Activated CD8-positive, alpha-beta memory T cell treated with anti-CD3 and anti-CD28 coated beads for 4 hours (primary cell): ENCODE results near the gene PTPN3.
"Not testable (repeated sequence)": the region's sequence is repeated elsewhere in the genome, so short reads cannot be mapped to it uniquely, and the experiment has no call there.

Experiments
- DNase-seq, 2 donors: peaks; one replicate each; pipeline ENCODE4 v3.0.0-alpha.2; 2020; ENCODE audit warnings: low read depth in 2 of 2

Gene PTPN3, protein sequence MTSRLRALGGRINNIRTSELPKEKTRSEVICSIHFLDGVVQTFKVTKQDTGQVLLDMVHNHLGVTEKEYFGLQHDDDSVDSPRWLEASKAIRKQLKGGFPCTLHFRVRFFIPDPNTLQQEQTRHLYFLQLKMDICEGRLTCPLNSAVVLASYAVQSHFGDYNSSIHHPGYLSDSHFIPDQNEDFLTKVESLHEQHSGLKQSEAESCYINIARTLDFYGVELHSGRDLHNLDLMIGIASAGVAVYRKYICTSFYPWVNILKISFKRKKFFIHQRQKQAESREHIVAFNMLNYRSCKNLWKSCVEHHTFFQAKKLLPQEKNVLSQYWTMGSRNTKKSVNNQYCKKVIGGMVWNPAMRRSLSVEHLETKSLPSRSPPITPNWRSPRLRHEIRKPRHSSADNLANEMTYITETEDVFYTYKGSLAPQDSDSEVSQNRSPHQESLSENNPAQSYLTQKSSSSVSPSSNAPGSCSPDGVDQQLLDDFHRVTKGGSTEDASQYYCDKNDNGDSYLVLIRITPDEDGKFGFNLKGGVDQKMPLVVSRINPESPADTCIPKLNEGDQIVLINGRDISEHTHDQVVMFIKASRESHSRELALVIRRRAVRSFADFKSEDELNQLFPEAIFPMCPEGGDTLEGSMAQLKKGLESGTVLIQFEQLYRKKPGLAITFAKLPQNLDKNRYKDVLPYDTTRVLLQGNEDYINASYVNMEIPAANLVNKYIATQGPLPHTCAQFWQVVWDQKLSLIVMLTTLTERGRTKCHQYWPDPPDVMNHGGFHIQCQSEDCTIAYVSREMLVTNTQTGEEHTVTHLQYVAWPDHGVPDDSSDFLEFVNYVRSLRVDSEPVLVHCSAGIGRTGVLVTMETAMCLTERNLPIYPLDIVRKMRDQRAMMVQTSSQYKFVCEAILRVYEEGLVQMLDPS

DNA sequence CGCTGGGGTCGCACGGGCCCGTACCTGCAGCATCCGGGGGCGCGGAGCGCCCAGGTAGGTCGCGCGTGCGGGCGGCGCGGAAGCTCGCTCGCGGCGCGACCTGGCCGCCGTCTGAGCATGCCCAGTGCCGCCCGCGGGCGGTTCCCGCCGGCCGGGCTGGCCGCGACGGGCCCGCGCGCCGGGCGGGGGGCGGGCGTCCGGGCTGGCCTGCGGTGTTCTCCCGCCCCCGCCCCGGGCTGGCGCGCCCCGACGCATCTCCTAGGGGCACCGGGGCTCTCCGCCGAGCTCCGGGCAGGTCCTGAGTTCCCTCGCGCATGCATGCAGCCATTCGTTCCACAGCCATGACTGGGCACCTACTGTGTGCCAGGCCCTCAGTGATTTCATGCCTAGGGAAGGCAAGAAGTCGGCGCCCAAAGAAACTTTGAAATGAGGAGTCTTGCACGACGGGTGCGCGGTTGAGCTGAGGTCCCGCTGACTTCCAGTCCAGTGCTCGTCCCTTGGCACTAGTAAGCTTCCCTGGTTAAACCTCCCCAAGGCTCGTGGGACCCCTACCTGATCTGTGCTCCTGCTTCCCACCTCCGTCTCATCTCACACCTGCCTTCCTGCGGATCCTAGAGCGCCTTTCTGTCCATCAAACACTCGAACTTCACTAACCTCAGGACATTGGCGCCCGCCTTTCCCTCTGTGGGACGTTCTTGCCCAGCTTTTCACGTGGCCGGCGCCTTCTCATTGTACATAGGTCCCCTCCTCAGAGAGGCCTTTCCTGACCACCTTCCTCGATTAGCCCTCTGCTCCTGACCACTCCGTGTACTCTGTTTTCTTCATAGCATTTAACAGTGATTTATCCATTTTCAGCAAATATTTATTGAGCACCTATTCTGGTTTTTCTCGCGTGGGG is at the start of gene PTPN3:
Gene PTPN3 (minus strand): TSS at position 113 of the 898 bp plus-strand sequence. CDS start 34,873 bp downstream, outside the sequence.
- DNase-seq, result no peak

DNA sequence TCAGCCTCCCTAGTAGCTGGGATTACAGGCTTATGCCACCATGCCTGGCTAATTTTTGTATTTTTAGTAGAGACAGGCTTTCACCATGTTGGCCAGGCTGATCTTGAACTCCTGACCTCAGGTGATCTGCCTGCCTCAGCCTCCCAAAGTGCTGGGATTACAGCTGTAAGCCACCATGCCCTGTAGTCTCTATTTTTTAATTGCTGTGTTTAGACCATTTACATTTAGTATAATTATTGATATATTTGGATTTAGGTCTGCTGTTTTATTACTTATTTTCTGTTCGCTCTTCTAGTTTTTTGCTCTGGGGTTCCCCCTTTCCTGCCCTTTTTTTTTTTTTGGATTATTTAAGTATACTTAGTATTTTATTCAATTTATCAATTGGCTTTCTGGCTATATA is 46.8 kb upstream of the PTPN3 start:
- not testable (repeated sequence) for DNase-seq

- no peak for DNase-seq
These were observed 44.8 kb upstream of the PTPN3 start for GRCh38 chr9:109542922-109543321.

- no peak for DNase-seq
These were observed 40.2 kb upstream of the PTPN3 start for GRCh38 chr9:109538346-109538745.

GRCh38 chr9:109537288-109537687 is 39.2 kb upstream of the PTPN3 start:
- no peak for DNase-seq

DNA sequence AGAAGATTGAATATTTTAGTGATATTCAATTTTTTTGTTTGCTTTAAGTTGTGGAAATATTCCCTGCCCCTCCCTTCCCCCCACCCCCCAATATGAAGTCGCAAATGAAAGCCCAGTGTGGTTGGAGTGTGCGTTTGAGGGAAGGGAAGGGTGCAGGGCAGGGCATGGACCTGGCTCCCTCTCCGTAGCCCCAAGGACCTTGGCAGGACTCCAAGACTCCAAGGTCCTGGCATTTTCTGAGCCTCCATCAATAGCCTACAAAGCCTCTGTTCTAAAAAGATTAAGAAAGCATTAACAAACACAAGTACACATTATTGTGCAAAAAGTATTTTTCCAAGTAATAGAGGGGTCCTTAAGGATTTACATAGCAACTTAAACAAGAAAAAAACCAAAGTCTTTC is 38.8 kb upstream of the PTPN3 start:
- DNase-seq, result no peak

DNA sequence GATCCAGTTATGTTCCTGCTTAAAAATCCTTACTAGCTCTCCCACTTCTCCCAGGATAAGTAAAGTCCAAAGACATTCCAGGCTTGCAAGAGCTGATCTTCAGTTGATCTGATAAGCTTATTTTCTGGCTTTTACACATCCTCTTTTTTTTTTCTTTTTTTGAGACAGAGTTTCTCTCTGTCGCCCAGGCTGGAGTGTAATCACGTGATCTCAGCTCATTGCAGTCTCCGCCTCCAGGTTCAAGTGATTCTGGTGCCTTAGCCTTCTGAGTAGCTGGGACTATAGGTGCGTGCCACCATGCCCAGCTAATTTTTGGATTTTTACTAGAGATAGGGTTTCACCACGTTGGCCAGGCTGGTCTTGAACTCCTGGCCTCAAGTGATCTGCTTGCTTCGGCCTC is 37.3 kb upstream of the PTPN3 start:
- DNase-seq, result no peak

- no peak for DNase-seq
These were observed 36.0 kb upstream of the PTPN3 start for GRCh38 chr9:109534151-109534550.

DNA sequence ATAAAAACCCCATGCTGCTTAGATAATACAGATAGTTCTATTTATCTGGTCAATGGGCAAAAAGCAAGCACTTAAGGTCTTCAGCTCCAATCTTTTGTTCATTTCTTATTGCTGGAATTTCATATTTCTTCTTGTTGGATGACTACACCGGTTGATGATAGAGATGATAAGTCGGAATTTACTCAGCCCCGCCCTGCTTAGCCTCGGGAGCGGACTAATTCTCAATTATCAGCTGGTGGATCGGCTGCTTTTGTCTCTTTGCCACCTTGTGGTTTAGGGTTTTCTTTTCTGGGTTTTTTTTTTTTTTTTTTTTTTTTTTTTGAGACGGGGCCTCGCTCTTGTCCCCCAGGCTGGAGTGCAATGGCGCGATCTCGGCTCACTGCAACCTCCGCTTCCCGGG is 34.5 kb upstream of the PTPN3 start:
- not testable (repeated sequence) for DNase-seq

GRCh38 chr9:109522106-109522505 is 24.0 kb upstream of the PTPN3 start:
- DNase-seq, result no peak

DNA sequence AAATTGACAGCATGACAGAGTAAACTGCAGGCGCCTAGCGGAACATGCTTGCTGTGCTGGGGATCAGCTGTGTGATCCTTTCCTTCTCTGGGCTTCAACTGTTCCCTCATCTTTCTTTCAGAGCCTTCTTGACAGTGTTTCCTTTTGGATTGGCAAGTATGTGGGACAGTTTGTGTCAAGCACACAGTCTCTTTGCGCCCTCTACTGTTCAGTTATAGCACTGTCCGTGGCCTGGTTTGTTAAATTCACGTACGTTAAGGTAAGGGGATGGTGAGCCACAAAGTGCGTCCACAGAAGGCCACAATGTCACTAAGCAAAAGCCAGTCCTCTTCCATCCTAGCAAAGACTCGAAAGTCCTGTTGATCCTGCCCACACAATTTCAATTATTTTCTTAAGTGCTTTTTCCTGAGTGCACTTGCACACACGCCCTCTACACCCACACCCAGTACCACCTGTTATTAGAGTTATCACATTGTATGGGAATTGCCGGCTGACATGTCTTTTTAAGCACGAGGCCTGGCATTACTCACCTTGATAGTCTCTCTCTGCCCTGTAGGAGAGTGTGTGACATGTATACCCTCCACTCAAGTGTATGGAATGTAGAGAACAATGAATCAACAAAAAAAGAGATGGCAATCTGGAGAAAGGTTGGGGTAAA is 22.5 kb upstream of the PTPN3 start:
- DNase-seq, result no peak

DNA sequence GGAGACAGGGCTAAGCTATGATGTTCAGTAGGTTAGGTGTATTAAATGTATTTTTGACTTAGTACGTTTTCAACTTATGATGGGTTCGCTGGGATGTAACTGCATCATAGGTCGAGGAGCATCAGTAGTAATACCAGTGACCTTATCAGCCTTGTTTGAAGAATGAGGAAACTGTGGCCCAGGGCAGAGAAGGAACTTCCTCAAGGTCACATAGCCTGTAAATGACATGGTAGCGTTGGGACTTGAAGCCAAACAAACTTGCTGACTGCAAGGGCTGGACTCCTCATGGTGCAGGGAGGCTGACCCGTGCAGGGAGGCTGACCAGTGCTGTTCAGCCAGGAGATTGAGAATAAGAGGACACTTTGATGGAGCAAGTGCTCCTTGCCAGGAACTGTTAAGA is 21.3 kb upstream of the PTPN3 start:
- no peak for DNase-seq

DNA sequence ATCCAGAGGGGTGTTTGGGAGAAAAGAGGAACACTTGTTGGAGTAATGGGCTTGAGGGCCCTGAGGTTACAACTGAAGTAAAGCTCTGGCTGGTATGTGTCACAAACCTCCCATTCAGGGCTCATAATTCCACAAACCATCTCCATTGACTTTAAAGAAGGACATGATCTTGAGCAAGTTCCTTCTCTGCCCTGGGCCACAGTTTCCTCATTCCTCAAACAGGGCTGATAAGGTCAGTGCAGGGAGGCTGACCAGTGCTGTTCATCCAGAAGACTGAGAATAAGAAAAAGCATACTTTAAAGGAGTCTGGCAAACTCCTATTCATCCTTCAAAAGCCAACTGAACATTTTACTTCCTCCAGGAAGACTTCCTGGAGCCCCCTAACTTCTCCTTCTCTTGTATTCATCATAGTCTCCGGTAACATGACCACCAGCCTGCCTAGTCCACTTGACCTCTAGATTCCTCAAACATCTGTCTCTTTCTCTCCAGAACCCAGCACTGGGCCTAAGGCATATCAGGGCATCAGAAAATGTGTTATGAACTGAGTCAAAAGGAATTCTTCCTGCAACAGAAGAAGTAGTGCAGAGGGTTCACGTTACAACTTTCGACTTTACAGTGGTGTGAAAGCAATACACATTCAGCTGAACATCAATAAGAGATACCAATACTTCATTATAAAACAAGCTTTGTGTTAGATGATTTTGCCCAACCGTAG is 20.7 kb upstream of the PTPN3 start:
- no peak for DNase-seq

DNA sequence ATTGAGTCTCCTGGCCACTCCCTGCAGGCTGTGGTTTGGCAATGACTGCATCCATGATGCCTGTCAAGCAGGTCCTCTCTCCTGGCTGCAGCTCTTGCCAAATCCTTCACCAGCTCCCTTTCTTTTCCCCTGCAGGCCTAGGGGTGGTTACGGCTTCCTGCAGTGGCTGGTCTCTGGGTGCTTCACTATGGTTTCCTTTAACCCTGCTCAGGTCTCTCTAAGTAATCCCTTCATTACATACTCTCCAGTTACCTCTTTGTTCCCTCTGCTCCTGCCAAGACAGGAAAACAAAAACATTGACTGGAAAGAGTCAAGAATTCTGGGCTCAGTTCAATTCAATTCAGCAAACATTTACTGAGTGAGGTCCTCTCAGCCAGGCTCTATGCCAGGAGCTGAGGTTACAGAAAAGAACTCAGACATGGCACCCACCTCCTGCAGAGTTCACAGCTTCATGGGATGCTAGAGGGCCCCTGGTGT is 19.8 kb upstream of the PTPN3 start:
- no peak for DNase-seq

- no peak for DNase-seq
These were observed 15.8 kb upstream of the PTPN3 start for GRCh38 chr9:109513871-109514270.

DNA sequence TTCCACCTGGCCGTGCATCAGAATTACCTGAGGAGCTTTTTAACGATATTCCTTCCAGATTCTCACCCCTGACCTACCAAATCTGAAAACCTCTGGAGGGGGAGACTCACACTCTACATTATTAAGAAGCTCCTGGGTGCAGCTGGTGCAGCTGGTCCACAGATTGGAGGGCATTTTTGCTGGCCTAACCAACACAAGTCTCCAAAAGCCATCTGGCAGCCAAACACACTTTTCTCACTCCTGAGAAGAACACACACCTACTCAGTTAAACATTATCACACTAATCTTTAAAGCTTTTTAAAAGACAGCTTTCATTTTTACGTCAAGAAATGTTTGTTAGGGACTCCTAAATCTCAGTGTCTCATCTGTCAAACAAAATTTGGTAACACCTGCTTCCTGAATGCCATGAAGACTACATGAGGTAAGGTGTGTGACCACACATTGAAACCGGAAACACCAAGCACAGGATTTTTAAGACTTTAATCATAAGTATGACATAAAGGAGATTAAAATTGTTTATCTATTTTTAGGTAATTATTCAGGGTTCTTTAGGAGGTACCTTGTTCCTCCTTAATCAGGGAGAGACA is 14.2 kb upstream of the PTPN3 start:
- DNase-seq, result no peak

GRCh38 chr9:109510506-109510905 is 12.4 kb upstream of the PTPN3 start:
- DNase-seq, result no peak

DNA sequence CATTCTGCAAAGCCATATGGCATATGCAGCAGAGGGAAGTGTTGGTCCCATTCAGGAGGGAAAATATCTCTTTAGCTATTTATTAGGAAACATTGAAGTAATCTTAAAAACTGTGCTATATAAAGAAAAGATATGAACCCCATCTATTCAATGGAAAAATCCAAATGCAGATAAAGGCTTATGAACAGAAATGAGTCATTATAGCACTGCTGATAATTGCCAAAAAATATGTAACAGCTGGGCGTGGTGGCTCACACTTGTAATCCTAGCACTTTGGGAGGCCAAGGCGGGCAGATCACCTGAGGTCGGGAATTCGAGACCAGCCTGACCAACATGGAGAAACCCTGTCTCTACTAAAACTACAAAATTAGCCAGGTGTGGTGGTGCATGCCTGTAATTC is 11.9 kb upstream of the PTPN3 start:
- not testable (repeated sequence) for DNase-seq

GRCh38 chr9:109509611-109510010 is 11.5 kb upstream of the PTPN3 start:
- DNase-seq, result no peak

- DNase-seq, result no peak
These were observed 9.3 kb upstream of the PTPN3 start for GRCh38 chr9:109507421-109507838.
